Ishikawa (cell line): ENCODE results near the gene C9orf72.

Experiments used
- CEBPB ChIP-seq: IDR thresholded peaks from 2 replicates; pipeline ENCODE4 v1.6.1; 2012
- CREB1 ChIP-seq: IDR thresholded peaks from 2 replicates; pipeline ENCODE4 v1.6.1; 2012; ENCODE audit warnings: low read depth
- EGR1 ChIP-seq: IDR thresholded peaks from 2 replicates; pipeline ENCODE4 v1.6.1; 2012
- EP300 ChIP-seq: IDR thresholded peaks from 2 replicates; pipeline ENCODE4 v1.6.1; 2012; ENCODE audit warnings: borderline replicate concordance
- FOXM1 ChIP-seq: IDR thresholded peaks from 2 replicates; pipeline ENCODE4 v1.6.1; 2012; ENCODE audit warnings: low read depth, borderline replicate concordance
- NFIC ChIP-seq: IDR thresholded peaks from 2 replicates; pipeline ENCODE4 v1.6.1; 2012
- TAF1 ChIP-seq: IDR thresholded peaks from 2 replicates; pipeline ENCODE4 v1.6.1; 2012; ENCODE audit warnings: low read depth, mild to moderate bottlenecking
- TEAD4 ChIP-seq: IDR thresholded peaks from 2 replicates; pipeline ENCODE4 v1.6.1; 2012
- YY1 ChIP-seq: IDR thresholded peaks from 2 replicates; pipeline ENCODE4 v1.6.1; 2012; ENCODE audit warnings: low read depth
- ZBTB7A ChIP-seq: IDR thresholded peaks from 2 replicates; pipeline ENCODE4 v1.6.1; 2012; ENCODE audit warnings: low read depth
- TF ChIP-seq, protein P1 (sequence below): IDR thresholded peaks from 2 replicates; pipeline ENCODE4 v1.6.1; 2012
- TF ChIP-seq, protein P2 (sequence below): IDR thresholded peaks from 2 replicates; pipeline ENCODE4 v1.6.1; 2012; ENCODE audit warnings: low read depth, mild to moderate bottlenecking
- TF ChIP-seq, protein P3 (sequence below): IDR thresholded peaks from 2 replicates; pipeline ENCODE4 v1.6.1; 2012

The C9orf72 gene

DNA sequence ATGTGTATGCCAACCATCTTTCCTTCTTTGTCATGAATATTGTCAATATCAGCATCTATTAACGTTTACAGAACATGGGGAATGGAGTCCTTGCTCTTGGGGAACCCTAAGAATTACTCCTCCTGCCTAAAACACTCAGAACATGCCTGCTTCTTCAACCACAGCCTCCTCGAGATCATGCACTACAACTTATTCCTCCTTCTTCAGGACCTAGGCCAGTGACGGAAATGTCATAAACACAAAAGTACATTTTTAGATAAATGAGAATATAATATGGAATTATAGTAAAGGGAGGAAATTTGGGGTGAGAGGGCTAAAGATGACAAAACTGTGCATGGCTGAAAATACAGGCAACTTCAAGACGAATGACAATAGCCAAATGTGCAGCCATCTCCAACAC lies 52.3 kb downstream of the C9orf72 start:
- TF ChIP-seq, protein P1, sequence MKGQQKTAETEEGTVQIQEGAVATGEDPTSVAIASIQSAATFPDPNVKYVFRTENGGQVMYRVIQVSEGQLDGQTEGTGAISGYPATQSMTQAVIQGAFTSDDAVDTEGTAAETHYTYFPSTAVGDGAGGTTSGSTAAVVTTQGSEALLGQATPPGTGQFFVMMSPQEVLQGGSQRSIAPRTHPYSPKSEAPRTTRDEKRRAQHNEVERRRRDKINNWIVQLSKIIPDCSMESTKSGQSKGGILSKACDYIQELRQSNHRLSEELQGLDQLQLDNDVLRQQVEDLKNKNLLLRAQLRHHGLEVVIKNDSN, result no peak
- TF ChIP-seq, protein P2, sequence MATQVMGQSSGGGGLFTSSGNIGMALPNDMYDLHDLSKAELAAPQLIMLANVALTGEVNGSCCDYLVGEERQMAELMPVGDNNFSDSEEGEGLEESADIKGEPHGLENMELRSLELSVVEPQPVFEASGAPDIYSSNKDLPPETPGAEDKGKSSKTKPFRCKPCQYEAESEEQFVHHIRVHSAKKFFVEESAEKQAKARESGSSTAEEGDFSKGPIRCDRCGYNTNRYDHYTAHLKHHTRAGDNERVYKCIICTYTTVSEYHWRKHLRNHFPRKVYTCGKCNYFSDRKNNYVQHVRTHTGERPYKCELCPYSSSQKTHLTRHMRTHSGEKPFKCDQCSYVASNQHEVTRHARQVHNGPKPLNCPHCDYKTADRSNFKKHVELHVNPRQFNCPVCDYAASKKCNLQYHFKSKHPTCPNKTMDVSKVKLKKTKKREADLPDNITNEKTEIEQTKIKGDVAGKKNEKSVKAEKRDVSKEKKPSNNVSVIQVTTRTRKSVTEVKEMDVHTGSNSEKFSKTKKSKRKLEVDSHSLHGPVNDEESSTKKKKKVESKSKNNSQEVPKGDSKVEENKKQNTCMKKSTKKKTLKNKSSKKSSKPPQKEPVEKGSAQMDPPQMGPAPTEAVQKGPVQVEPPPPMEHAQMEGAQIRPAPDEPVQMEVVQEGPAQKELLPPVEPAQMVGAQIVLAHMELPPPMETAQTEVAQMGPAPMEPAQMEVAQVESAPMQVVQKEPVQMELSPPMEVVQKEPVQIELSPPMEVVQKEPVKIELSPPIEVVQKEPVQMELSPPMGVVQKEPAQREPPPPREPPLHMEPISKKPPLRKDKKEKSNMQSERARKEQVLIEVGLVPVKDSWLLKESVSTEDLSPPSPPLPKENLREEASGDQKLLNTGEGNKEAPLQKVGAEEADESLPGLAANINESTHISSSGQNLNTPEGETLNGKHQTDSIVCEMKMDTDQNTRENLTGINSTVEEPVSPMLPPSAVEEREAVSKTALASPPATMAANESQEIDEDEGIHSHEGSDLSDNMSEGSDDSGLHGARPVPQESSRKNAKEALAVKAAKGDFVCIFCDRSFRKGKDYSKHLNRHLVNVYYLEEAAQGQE, result peak; percentile 60

DNA sequence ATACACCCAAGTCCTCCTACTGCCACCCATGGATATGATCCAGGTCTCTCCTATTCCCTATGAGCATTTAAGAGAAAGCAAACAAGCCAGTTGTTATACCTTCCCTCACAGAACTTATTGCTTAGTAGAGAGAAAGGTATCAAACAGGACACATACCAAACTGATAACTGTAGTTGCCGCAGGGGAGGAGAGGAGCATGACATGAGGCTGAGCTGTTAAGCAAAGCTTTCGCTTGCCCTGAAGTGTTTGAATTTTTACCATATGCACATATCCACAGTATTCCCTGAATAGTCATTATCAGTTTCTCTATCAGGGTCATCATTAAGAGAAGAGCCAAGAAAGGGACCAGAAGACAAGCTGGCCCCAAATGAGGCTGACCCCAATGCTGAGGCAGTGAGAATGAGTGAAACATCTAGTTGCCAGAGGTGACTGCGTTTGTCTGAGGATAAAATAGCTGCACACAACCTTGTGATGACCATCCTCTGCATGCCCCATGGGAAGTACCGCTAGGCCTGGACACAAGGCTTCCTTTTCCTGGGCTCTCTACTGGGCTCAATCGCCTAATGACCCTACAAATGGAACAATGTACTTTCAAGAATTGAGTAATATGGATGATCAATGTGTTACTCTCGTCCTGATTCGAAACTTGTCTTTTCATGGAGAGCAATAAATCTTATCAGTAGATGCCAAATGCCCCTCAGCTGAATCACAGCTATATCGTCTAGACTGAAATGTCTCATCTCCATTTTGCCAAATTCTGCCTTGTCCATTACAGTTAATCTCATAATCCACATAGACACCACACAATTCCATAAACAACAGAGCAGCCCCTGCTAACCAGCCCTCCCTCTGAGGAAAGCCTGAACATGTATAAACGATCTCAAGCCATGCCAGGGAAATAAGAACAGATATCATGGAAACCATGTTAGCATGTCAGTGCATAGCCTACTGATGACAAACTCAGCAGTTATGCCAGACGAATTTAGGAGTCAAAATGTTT lies 53.5 kb downstream of the C9orf72 start:
- no peak for TF ChIP-seq TAF1

DNA sequence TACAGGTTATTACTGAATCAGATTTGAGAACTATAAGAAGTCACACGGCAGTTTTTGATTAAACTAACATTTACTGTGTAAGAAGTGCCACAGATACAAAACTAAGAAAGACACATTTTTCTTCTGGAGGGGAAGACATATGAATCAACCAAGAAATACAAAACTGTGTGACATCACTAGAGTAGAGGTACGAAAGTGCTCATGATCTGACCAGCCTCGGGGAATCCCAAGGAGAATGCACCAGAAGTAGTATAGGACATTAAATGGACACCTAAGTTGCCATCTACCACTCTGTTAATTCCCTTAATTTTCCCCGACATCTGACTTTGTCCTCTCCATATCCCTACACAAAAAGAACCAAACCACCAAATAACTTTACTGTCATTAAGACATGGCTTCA lies 54.5 kb downstream of the C9orf72 start:
- TF ChIP-seq EGR1 (no peak), TEAD4 (no peak), NFIC (no peak)
- TF ChIP-seq, protein P1, result no peak

DNA sequence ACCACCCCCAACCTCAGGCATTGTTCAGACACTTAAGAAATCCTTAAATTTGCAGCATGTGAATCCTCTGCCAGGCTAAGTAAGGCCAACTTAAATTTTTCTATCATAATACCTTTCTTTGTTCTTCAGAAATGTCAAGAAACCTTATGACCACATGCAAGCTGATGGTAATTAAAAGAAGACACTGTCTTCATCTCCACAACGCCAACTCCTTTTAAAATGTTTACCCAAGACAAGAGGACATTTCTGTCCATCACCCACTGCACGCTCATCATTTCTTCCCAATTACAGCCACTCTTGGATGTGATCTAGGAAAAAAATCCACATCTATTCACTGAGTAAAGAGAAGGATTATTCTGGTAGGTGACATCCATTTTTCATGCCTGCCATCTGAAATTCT lies 55.3 kb downstream of the C9orf72 start:
- TF ChIP-seq NFIC, result no peak
- TF ChIP-seq TAF1, result no peak
- no peak for TF ChIP-seq ZBTB7A
- TF ChIP-seq CREB1, result no peak
- no peak for TF ChIP-seq FOXM1
- TF ChIP-seq, protein P1, result no peak
- no peak for TF ChIP-seq YY1

DNA sequence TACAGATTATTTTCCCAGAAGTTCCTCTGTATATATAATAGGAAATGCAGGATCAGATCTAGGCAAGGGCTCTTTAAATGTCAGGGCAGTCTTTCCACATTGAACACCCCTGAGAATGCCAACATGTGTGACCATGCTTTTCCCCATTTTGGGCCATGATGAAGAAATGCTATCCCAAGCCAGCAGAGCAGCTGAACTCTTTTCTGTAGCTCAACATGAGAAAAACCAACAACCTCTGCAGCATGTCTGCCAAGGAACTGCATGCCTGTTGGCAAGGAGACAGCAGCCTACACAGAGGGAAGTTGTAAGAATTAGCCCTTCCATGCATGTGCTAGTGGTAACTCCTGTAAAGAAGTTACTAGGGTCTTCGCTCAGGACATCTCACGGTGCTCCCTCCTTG lies 58.7 kb downstream of the C9orf72 start:
- TF ChIP-seq ZBTB7A (no peak), CREB1 (no peak), TAF1 (no peak), YY1 (no peak), EP300 (no peak)
- TF ChIP-seq, protein P3, sequence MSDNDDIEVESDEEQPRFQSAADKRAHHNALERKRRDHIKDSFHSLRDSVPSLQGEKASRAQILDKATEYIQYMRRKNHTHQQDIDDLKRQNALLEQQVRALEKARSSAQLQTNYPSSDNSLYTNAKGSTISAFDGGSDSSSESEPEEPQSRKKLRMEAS, result no peak

DNA sequence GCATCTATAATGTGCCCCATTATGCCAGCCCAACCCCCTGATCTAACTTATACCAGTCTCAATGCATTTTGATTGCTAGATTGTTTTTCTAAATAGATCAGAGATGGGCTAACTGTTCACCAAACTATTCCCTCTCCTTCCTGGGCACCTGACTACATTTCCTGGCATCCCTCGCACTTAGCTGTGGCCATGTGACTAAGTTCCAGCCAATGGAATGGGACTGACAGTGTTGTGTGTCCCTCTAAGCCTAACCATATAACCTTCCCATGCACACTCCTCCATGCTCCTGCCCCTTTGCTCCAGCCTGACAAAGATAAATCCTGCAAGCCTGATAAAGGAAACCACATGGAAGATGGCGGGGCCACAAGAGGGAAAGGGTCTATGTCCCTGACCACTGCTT lies 61.5 kb downstream of the C9orf72 start:
- TF ChIP-seq EP300 (no peak), YY1 (no peak)
- TF ChIP-seq, protein P2, result no peak
- TF ChIP-seq, protein P1, result peak; percentile 71

DNA sequence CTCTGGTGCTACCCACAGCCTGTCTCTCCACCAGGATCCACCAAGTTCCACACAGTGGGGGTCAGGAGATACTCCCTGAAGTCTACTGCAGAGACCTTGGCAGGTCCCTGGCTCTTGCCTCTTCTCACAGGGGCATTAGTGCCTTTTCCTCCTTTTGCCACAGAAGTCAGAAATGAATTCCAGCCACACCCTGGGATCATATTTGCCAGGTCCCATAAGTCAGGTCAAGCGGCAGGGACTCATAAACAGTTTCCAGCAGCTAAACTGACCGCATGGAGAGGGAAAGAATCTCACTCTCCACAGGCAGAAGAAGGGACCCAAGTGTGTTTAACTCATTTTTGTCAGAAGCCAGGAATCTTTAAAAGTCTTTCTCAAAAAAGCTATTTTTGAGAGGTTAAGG lies 62.5 kb downstream of the C9orf72 start:
- TF ChIP-seq, protein P3, result no peak
- TF ChIP-seq ZBTB7A (no peak), TAF1 (no peak), CEBPB (no peak), YY1 (no peak), CREB1 (no peak)
- TF ChIP-seq, protein P1, result no peak
